ENCODE results near the gene NBPF6.

- no peak for TF ChIP-seq CTCF (IDR thresholded peaks at IDR 0.05; ENCODE audit: insufficient read depth, low read length, poor library complexity, severe bottlenecking)
- TF ChIP-seq EZH2phosphoT487 (conservative IDR thresholded peaks at IDR 0.05; ENCODE audit: low read length): no peak
These were observed 54.3 kb downstream of the NBPF6 start for GRCh38 chr1:108504447-108504846.
